H1 (cell line): ENCODE measurements around the gene RPL12. TPM values are rescaled to one million over a fixed set of nuclear protein-coding genes. Genes with fewer than 3 reads are reported as not detected.

Source experiments
- JUN ChIP-seq: IDR thresholded peaks from 2 replicates; pipeline ENCODE4 v1.6.1; 2011; ENCODE audit warnings: low read depth, mild to moderate bottlenecking, improper control_type of control experiment, low read length
- MAFK ChIP-seq: IDR thresholded peaks from 2 replicates; pipeline ENCODE4 v1.6.1; 2012; ENCODE audit warnings: low read depth, mild to moderate bottlenecking, improper control_type of control experiment, low read length
- POU5F1 ChIP-seq: IDR thresholded peaks from 2 replicates; pipeline ENCODE4 v1.6.1; 2011; ENCODE audit warnings: low read depth, mild to moderate bottlenecking, low read length, moderate library complexity
- SIN3A ChIP-seq, 2 experiments: IDR thresholded peaks in 1 of 2; conservative IDR thresholded peaks in 1 of 2; 2 replicates each; pipeline ENCODE4 v1.6.1; 2011 to 2012; ENCODE audit warnings: low read length in 2 of 2, improper control_type of control experiment in 1 of 2, low read depth in 1 of 2, mild to moderate bottlenecking in 1 of 2
- SRF ChIP-seq: IDR thresholded peaks from 2 replicates; pipeline ENCODE4 v1.6.1; 2011; ENCODE audit warnings: mild to moderate bottlenecking, low read depth, low read length, moderate library complexity
- SUZ12 ChIP-seq: fragments of 200-600 bp; sonication (generic); IDR thresholded peaks from 2 replicates; pipeline ENCODE4 v1.6.1; 2012; ENCODE audit warnings: mild to moderate bottlenecking, inconsistent platforms, low read length, moderate library complexity, mixed read lengths
- ZNF274 ChIP-seq: IDR thresholded peaks from 2 replicates; pipeline ENCODE4 v1.7.0; 2012; ENCODE audit warnings: low read length, borderline replicate concordance; ENCODE audit errors: extremely low read depth
- polyA plus RNA-seq, 7 experiments: library from polyadenylated mRNA; depleted of rRNA in 3 of 7; stranded (reverse) in 5 of 7; unstranded in 2 of 7; fragments of >200 nt in 5 of 7; fragments of 200-250 nt in 2 of 7; gene quantifications; 1 replicate in 5 of 7; 2 replicates in 1 of 7; 4 replicates in 1 of 7; pipeline versions ENCODE4 v1.2.1 to v1.2.3, GENCODE V29; 2011 to 2013; ENCODE audit warnings: missing spikeins in 2 of 7, mixed read lengths in 2 of 7
- total RNA-seq: library from RNA; stranded (reverse); fragmentation: NEBNext Ultra II Directional; extraction: Animal tissue kit (Norgen Biotek cat#: 25700); gene quantifications from 2 replicates; pipeline ENCODE4 v1.2.1, GENCODE V29; 2021
- TF ChIP-seq, protein P1 (sequence below): fragments of 300-600 bp; sonication (generic); IDR thresholded peaks from 2 replicates; pipeline ENCODE4 v1.7.1; 2012; ENCODE audit warnings: low read length, moderate library complexity, mild to moderate bottlenecking, inconsistent platforms; ENCODE audit not compliant: insufficient replicate concordance
- TF ChIP-seq, protein P2 (sequence below), 3 experiments: IDR thresholded peaks; 1 replicate in 2 of 3; 2 replicates in 1 of 3; pipeline versions ENCODE4 v1.5.1 to v1.6.1; 2011; ENCODE audit warnings: low read length in 3 of 3, mild to moderate bottlenecking in 3 of 3, inconsistent platforms in 2 of 3, low read depth in 1 of 3, moderate library complexity in 1 of 3; ENCODE audit not compliant: insufficient read depth in 1 of 3; ENCODE audit errors: control extremely low read depth in 1 of 3

RPL12 gene
- total and polyA plus RNA-seq, 2 of the 8 experiments (the other 6 are each of a cell fraction or from before 2014, with no cell fraction given) = 1,993 to 4,892 TPM

DNA sequence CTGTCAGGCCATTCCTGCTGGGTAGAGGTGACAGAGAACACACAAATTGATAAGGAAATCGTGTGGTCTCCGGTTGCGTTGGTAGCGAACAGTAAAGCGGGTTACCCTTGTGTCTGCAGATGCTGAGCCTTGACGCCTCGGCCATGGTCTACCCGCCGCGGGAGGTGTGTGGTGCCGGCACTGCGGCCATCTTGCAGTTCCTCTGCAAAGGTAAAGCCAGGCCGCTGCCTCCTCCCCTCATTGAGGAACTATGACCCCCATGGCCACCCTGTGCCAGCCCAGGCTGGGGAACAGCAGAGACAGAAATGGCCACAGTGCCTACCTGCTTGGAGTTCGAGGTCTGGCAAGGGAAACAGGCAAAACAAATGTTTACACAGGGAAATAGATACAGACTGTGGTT lies 16.4 kb upstream of the RPL12 start (continued):
- TF ChIP-seq, protein P1, sequence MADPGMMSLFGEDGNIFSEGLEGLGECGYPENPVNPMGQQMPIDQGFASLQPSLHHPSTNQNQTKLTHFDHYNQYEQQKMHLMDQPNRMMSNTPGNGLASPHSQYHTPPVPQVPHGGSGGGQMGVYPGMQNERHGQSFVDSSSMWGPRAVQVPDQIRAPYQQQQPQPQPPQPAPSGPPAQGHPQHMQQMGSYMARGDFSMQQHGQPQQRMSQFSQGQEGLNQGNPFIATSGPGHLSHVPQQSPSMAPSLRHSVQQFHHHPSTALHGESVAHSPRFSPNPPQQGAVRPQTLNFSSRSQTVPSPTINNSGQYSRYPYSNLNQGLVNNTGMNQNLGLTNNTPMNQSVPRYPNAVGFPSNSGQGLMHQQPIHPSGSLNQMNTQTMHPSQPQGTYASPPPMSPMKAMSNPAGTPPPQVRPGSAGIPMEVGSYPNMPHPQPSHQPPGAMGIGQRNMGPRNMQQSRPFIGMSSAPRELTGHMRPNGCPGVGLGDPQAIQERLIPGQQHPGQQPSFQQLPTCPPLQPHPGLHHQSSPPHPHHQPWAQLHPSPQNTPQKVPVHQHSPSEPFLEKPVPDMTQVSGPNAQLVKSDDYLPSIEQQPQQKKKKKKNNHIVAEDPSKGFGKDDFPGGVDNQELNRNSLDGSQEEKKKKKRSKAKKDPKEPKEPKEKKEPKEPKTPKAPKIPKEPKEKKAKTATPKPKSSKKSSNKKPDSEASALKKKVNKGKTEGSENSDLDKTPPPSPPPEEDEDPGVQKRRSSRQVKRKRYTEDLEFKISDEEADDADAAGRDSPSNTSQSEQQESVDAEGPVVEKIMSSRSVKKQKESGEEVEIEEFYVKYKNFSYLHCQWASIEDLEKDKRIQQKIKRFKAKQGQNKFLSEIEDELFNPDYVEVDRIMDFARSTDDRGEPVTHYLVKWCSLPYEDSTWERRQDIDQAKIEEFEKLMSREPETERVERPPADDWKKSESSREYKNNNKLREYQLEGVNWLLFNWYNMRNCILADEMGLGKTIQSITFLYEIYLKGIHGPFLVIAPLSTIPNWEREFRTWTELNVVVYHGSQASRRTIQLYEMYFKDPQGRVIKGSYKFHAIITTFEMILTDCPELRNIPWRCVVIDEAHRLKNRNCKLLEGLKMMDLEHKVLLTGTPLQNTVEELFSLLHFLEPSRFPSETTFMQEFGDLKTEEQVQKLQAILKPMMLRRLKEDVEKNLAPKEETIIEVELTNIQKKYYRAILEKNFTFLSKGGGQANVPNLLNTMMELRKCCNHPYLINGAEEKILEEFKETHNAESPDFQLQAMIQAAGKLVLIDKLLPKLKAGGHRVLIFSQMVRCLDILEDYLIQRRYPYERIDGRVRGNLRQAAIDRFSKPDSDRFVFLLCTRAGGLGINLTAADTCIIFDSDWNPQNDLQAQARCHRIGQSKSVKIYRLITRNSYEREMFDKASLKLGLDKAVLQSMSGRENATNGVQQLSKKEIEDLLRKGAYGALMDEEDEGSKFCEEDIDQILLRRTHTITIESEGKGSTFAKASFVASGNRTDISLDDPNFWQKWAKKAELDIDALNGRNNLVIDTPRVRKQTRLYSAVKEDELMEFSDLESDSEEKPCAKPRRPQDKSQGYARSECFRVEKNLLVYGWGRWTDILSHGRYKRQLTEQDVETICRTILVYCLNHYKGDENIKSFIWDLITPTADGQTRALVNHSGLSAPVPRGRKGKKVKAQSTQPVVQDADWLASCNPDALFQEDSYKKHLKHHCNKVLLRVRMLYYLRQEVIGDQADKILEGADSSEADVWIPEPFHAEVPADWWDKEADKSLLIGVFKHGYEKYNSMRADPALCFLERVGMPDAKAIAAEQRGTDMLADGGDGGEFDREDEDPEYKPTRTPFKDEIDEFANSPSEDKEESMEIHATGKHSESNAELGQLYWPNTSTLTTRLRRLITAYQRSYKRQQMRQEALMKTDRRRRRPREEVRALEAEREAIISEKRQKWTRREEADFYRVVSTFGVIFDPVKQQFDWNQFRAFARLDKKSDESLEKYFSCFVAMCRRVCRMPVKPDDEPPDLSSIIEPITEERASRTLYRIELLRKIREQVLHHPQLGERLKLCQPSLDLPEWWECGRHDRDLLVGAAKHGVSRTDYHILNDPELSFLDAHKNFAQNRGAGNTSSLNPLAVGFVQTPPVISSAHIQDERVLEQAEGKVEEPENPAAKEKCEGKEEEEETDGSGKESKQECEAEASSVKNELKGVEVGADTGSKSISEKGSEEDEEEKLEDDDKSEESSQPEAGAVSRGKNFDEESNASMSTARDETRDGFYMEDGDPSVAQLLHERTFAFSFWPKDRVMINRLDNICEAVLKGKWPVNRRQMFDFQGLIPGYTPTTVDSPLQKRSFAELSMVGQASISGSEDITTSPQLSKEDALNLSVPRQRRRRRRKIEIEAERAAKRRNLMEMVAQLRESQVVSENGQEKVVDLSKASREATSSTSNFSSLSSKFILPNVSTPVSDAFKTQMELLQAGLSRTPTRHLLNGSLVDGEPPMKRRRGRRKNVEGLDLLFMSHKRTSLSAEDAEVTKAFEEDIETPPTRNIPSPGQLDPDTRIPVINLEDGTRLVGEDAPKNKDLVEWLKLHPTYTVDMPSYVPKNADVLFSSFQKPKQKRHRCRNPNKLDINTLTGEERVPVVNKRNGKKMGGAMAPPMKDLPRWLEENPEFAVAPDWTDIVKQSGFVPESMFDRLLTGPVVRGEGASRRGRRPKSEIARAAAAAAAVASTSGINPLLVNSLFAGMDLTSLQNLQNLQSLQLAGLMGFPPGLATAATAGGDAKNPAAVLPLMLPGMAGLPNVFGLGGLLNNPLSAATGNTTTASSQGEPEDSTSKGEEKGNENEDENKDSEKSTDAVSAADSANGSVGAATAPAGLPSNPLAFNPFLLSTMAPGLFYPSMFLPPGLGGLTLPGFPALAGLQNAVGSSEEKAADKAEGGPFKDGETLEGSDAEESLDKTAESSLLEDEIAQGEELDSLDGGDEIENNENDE = no peak
- no peak for TF ChIP-seq SRF
- TF ChIP-seq JUN = no peak
- TF ChIP-seq POU5F1 = no peak
- TF ChIP-seq SIN3A (conservative IDR thresholded peaks at IDR 0.05 in 1 of 2, IDR thresholded peaks at IDR 0.05 in 1 of 2; ENCODE audit: low read depth in 1 of 2, low read length in 2 of 2) = no peak
- no peak for TF ChIP-seq SUZ12
- TF ChIP-seq ZNF274 = no peak
- TF ChIP-seq MAFK = no peak
- TF ChIP-seq, protein P2, sequence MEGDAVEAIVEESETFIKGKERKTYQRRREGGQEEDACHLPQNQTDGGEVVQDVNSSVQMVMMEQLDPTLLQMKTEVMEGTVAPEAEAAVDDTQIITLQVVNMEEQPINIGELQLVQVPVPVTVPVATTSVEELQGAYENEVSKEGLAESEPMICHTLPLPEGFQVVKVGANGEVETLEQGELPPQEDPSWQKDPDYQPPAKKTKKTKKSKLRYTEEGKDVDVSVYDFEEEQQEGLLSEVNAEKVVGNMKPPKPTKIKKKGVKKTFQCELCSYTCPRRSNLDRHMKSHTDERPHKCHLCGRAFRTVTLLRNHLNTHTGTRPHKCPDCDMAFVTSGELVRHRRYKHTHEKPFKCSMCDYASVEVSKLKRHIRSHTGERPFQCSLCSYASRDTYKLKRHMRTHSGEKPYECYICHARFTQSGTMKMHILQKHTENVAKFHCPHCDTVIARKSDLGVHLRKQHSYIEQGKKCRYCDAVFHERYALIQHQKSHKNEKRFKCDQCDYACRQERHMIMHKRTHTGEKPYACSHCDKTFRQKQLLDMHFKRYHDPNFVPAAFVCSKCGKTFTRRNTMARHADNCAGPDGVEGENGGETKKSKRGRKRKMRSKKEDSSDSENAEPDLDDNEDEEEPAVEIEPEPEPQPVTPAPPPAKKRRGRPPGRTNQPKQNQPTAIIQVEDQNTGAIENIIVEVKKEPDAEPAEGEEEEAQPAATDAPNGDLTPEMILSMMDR (IDR thresholded peaks at IDR 0.05; ENCODE audit: control extremely low read depth in 1 of 3, insufficient read depth in 1 of 3, low read depth in 1 of 3, low read length in 3 of 3) = no peak
